Stimulated activated memory B cell treated with anti-CD40 and anti-IgM and Interleukin-4, amounts not matched to agents 10 μg/mL and 1 μg/mL and 100 μg/mL, for 72 hours (primary cell): ENCODE results near the gene ABCB8.
"Not testable (repeated sequence)": the region's sequence is repeated elsewhere in the genome, so short reads cannot be mapped to it uniquely, and the experiment has no call there.

ENCODE experiments used
- ATAC-seq: fragments of 150-1000 bp; cut with Tn5 transposase; 2 replicates; pipeline ENCODE4 v1.10.0; 2021
- H3K27ac Mint-ChIP-seq: one replicate; pipeline ENCODE4 v1.8.0; 2022; ENCODE audit warnings: mild to moderate bottlenecking, mixed read lengths
- H3K27me3 Mint-ChIP-seq: one replicate; pipeline ENCODE4 v1.8.0; 2022; ENCODE audit warnings: mixed read lengths
- H3K36me3 Mint-ChIP-seq: one replicate; pipeline ENCODE4 v1.8.0; 2022; ENCODE audit warnings: mixed read lengths
- H3K4me1 Mint-ChIP-seq: one replicate; pipeline ENCODE4 v1.8.0; 2022; ENCODE audit warnings: mixed read lengths
- H3K4me3 Mint-ChIP-seq: one replicate; pipeline ENCODE4 v1.8.0; 2022; ENCODE audit warnings: mild to moderate bottlenecking, moderate library complexity, mixed read lengths
- H3K9me3 Mint-ChIP-seq: one replicate; pipeline ENCODE4 v1.8.0; 2022; ENCODE audit warnings: mixed read lengths

ABCB8 gene

DNA sequence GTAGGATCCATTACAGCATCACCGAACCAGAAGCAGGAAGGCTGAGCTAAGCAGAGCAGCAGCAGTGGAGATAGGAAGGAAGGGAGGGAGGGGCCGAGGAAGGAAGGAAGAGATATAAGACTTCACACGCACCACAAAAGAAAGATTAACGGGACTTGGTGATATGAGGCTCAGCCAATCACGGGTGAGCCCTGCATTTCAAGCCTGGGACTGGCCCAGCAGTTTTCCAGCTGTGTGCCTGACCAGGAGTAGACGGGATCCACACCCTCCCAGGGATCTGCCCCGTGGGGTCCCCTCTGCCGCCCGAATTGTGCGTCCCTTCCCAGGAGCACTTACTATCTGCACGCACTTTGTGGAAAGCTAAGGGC is 20.1 kb upstream of the ABCB8 start:
- no peak for ATAC-seq
- no peak overlapping the region for H3K27ac Mint-ChIP-seq
- no peaks in the 10 kb centered on the region for H3K9me3 Mint-ChIP-seq
- H3K36me3 Mint-ChIP-seq, result no peaks in the 10 kb centered on the region
- H3K27me3 Mint-ChIP-seq, result no peaks in the 10 kb centered on the region
- peak overlapping the region; percentile 73 for H3K4me3 Mint-ChIP-seq
- peaks cover 36% of the 10 kb centered on the region for H3K4me1 Mint-ChIP-seq

DNA sequence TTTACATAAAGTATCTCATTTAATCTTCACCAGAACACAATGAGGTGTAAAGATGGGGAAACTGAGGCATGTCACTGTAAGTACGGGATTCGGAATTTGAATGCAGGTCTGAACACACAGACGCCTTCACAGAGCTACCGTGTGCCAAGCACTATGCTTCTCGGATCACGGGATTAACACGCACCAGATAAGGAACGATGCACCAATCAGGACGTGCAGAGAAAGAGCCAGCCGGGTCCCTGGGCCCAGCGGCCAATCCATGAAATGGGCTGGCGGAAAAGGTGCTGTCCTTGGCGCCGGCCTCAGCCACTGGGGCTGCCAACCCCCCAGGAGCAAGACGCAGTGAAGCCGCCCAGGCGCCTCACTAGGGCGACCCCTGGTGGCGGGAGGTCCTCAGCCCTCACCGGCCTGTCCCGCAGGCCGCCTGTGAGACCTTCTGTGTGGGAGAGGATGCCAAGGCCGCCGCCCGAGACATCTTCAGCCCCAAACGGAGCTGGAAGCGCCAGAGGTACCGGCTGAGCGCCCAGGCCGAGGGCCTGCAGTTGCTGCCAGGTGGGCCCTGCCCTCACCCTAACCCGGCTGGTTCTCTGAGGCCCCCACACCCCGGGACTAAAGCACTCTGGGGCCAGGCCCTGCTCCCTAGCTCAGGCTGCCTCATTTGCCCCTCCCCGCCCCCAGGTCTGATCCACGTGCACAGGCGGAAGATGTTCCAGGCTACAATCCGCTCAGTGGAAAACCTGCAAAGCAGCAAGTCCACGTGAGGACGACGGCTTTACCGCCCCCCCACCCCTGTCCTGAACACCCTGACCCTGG is 19.5 kb upstream of the ABCB8 start:
- H3K36me3 Mint-ChIP-seq, result no peaks in the 10 kb centered on the region
- H3K4me3 Mint-ChIP-seq, result peak overlapping the region; percentile 73
- no peak overlapping the region for H3K27ac Mint-ChIP-seq
- H3K27me3 Mint-ChIP-seq, result no peaks in the 10 kb centered on the region
- peak; percentile 71 for ATAC-seq
- no peaks in the 10 kb centered on the region for H3K9me3 Mint-ChIP-seq
- peaks cover 36% of the 10 kb centered on the region for H3K4me1 Mint-ChIP-seq

DNA sequence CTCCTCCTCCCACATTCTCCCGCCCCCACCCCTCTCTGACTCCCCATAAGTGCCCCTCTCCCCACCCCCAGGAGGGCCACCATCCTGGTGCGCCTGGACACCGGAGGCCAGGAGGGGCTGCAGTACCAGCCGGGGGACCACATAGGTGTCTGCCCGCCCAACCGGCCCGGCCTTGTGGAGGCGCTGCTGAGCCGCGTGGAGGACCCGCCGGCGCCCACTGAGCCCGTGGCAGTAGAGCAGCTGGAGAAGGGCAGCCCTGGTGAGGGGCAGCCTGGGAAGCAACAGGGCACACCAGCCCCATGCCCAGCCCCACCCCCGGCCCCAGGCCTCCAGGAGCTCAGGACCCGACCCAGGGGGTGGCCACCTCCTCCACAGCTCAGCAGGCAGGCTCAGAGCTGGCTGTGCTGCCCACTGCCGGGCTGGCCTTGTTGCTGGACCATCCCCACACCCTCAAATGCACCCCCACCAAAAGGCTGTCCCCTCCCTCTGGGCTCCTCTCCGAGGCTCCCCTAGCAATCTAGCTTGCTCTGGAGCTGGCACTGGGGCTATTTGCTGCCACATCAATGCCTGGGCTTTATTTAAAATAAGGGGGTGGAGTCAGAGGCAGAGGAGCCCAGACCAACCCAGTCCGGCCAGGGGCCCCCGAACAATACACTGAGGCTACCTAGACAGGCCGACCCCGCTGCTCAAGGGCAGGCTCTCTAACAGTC is 18.8 kb upstream of the ABCB8 start:
- Mint-ChIP-seq H3K27ac (no peak overlapping the region), H3K9me3 (no peaks in the 10 kb centered on the region), H3K4me3 (no peak overlapping the region), H3K36me3 (no peaks in the 10 kb centered on the region), H3K27me3 (no peaks in the 10 kb centered on the region), H3K4me1 (peaks cover 42% of the 10 kb centered on the region)
- ATAC-seq, result peak; percentile 10

DNA sequence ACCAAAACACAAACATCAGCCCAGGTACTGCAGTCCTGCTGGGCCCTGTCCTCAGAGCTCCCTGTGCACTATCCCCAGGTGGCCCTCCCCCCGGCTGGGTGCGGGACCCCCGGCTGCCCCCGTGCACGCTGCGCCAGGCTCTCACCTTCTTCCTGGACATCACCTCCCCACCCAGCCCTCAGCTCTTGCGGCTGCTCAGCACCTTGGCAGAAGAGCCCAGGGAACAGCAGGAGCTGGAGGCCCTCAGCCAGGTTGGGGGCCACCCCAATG is 18.3 kb upstream of the ABCB8 start:
- Mint-ChIP-seq H3K4me1 (peaks cover 44% of the 10 kb centered on the region), H3K9me3 (no peaks in the 10 kb centered on the region), H3K27me3 (no peaks in the 10 kb centered on the region), H3K4me3 (no peak overlapping the region), H3K36me3 (no peaks in the 10 kb centered on the region), H3K27ac (no peak overlapping the region)
- no peak for ATAC-seq

DNA sequence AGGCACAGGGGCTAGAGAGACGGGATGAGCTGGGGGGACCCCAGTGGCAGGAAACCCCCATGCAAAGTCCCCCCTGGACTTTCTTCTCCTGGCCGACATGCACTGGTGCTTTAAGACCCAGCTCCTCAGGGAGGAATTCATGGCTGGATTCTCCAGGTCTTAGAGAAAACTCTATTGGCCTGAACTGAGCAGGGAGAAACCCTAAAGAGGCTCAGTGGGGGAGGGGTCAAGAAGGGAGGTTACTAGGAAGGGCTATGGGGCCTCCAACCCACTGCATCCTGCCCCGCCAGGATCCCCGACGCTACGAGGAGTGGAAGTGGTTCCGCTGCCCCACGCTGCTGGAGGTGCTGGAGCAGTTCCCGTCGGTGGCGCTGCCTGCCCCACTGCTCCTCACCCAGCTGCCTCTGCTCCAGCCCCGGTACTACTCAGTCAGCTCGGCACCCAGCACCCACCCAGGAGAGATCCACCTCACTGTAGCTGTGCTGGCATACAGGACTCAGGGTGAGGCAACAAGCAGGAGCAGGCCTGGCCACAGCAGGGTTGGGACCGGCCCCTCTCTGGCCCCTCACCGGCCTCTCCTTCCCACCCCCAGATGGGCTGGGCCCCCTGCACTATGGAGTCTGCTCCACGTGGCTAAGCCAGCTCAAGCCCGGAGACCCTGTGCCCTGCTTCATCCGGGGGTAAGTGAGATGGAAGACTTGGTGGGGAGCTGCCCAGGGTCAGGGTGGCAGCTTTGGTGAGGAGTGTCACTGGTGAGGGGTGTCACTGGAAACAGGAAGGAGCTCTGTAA is 17.7 kb upstream of the ABCB8 start:
- Mint-ChIP-seq H3K9me3 (no peaks in the 10 kb centered on the region), H3K4me1 (peaks cover 49% of the 10 kb centered on the region), H3K27me3 (no peaks in the 10 kb centered on the region), H3K36me3 (no peaks in the 10 kb centered on the region), H3K4me3 (no peak overlapping the region), H3K27ac (no peak overlapping the region)
- no peak for ATAC-seq

DNA sequence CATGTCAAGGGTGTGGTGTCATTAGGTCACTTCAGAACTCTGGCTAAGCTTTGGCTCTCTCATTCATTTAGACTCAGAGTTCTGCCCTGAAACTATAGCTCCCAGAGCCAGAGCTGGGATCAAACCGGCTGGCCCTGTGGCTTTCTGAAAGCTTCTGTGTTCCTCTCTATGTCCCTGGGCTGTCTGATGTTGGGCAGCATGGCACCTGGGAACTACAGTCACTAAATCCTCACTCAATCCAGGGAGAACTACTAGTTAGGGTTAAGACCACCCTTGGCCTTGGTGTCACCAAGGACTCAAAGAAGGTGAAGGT is 17.2 kb upstream of the ABCB8 start:
- Mint-ChIP-seq H3K9me3 (no peaks in the 10 kb centered on the region), H3K4me1 (peaks cover 52% of the 10 kb centered on the region), H3K27me3 (no peaks in the 10 kb centered on the region), H3K4me3 (no peak overlapping the region), H3K36me3 (no peaks in the 10 kb centered on the region), H3K27ac (no peak overlapping the region)
- ATAC-seq, result no peak

DNA sequence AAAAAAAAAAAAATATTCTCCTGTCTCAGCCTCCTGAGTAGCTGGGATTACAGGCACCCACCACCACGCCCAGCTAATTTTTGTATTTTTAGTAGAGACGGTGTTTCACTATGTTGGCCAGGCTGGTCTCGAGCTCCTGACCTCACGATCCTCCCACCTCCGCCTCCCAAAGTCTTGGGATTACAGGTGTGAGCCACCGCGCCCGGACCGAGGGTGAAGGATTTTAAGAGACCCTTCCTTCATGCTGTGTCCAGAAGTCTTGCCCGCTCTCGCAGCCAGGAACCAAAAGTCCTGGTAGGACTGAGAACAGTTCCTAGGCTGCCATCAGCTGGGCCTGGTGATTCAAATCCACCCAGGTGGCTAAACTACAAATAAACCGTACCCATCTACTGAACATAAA is 16.6 kb upstream of the ABCB8 start:
- not testable (repeated sequence) for H3K27ac Mint-ChIP-seq, H3K4me3 Mint-ChIP-seq, H3K36me3 Mint-ChIP-seq, ATAC-seq, H3K9me3 Mint-ChIP-seq, H3K27me3 Mint-ChIP-seq
- peaks cover 52% of the 10 kb centered on the region for H3K4me1 Mint-ChIP-seq

DNA sequence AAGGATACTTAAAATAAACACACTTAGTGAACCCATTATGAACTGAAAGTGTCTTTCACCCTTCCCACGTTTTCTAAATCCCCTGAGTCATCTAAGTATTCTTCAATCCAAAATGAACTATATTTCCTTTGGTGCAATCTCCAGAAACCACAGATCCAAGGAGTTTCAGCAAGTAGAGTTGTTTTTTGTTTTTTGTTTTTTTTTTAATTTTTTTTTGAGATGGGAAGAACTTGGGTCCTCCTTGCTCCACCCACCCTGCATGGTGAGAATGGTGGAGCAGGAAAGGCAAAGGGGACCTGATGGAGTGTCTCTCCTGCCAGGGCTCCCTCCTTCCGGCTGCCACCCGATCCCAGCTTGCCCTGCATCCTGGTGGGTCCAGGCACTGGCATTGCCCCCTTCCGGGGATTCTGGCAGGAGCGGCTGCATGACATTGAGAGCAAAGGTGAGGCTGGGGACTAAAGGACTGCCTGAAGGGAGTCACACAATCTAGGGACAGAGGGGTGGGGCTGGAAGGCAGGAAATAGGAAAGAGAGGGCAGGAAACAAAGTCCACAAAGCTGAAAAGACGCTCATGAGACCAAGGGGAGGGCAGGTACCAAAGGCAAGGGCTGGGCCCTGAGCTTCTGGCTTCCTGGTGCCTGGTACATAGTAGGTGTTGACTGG is 16.1 kb upstream of the ABCB8 start:
- ATAC-seq, result no peak
- H3K4me1 Mint-ChIP-seq, result peaks cover 52% of the 10 kb centered on the region
- no peak overlapping the region for H3K4me3 Mint-ChIP-seq

DNA sequence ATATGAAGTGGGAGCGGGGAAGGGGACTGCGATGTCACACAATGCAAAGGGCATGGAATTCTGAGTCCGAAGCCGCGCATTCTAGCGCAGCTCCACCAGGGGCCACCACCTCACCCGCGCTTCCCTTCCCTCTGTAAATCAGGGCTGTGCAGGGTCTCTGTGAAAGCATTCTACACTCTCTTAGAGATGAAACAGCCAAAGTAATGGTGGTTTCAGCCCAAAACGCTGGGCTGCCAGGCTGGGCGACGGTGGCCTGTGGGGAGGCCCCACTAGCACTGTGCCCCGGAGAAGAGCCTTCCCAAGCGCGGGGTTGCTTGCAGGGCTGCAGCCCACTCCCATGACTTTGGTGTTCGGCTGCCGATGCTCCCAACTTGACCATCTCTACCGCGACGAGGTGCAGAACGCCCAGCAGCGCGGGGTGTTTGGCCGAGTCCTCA is 15.3 kb upstream of the ABCB8 start:
- Mint-ChIP-seq H3K4me3 (peak overlapping the region; percentile 25), H3K9me3 (no peaks in the 10 kb centered on the region), H3K27ac (no peak overlapping the region), H3K4me1 (peaks cover 53% of the 10 kb centered on the region), H3K27me3 (no peaks in the 10 kb centered on the region), H3K36me3 (no peaks in the 10 kb centered on the region)
- no peak for ATAC-seq

More for the DNA sequence above, 16.1 kb upstream of the ABCB8 start:
- no peak overlapping the region for H3K27ac Mint-ChIP-seq
- no peaks in the 10 kb centered on the region for H3K9me3 Mint-ChIP-seq
- no peaks in the 10 kb centered on the region for H3K36me3 Mint-ChIP-seq
- H3K27me3 Mint-ChIP-seq, result no peaks in the 10 kb centered on the region

DNA sequence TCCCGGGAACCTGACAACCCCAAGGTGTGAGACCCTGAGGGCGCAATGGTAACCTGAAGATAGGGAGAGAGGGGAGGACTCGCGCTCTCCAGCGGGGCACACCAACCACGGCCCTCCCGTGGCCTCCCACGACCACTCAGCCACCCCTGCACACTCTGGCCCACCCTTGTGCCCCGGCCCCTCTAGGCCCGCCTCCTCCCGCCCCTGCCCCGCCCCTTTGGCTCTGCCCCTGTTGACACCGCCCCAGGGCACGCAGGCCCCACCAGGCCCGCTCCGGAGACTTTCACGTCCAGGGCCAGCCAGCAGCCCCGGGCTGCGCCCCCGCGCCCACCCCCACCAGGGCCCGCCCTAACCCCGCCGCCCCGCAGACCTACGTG is 14.9 kb upstream of the ABCB8 start:
- Mint-ChIP-seq H3K27me3 (peaks cover 2% of the 10 kb centered on the region), H3K4me1 (peaks cover 53% of the 10 kb centered on the region), H3K4me3 (peak overlapping the region; percentile 87), H3K36me3 (no peaks in the 10 kb centered on the region), H3K27ac (peak overlapping the region; percentile 88), H3K9me3 (no peaks in the 10 kb centered on the region)
- ATAC-seq, result no peak

DNA sequence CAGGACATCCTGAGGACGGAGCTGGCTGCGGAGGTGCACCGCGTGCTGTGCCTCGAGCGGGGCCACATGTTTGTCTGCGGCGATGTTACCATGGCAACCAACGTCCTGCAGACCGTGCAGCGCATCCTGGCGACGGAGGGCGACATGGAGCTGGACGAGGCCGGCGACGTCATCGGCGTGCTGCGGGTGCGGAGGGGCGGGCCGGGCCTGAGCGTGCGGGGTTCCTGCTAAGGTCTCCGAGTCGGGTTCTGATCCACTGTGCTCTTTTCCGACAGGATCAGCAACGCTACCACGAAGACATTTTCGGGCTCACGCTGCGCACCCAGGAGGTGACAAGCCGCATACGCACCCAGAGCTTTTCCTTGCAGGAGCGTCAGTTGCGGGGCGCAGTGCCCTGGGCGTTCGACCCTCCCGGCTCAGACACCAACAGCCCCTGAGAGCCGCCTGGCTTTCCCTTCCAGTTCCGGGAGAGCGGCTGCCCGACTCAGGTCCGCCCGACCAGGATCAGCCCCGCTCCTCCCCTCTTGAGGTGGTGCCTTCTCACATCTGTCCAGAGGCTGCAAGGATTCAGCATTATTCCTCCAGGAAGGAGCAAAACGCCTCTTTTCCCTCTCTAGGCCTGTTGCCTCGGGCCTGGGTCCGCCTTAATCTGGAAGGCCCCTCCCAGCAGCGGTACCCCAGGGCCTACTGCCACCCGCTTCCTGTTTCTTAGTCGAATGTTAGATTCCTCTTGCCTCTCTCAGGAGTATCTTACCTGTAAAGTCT is 14.3 kb upstream of the ABCB8 start:
- Mint-ChIP-seq H3K27ac (peak overlapping the region; percentile 88), H3K9me3 (no peaks in the 10 kb centered on the region)
- ATAC-seq, result peak; percentile 72

DNA sequence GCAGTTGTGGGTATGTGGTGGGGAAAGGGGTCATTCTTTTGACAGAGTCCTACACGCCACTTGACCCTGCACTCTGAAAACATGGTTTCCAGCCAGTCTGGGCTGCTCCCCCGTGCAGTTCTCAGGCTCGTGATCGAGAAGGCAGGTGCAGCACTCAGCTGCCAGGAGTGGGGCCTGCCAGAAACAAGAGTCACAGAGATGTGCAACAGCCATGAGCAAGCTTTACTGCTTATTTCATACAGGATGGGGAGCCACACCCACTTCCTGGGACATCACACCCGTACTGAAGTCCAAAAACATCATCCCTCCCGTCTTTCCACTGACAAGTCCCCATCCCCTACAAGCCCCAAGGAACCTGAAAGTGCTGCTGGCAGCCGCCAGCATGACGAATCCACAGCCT is 13.3 kb upstream of the ABCB8 start:
- H3K27ac Mint-ChIP-seq, result peak overlapping the region; percentile 9
- H3K4me3 Mint-ChIP-seq, result peak overlapping the region; percentile 8
- ATAC-seq, result no peak
- no peaks in the 10 kb centered on the region for H3K36me3 Mint-ChIP-seq
- peaks cover 58% of the 10 kb centered on the region for H3K4me1 Mint-ChIP-seq
- H3K27me3 Mint-ChIP-seq, result peaks cover 18% of the 10 kb centered on the region
- no peaks in the 10 kb centered on the region for H3K9me3 Mint-ChIP-seq

More for the DNA sequence above, 14.3 kb upstream of the ABCB8 start:
- H3K27me3 Mint-ChIP-seq, result peaks cover 7% of the 10 kb centered on the region
- H3K4me1 Mint-ChIP-seq, result peaks cover 53% of the 10 kb centered on the region
- H3K36me3 Mint-ChIP-seq, result no peaks in the 10 kb centered on the region
- peak overlapping the region; percentile 87 for H3K4me3 Mint-ChIP-seq

DNA sequence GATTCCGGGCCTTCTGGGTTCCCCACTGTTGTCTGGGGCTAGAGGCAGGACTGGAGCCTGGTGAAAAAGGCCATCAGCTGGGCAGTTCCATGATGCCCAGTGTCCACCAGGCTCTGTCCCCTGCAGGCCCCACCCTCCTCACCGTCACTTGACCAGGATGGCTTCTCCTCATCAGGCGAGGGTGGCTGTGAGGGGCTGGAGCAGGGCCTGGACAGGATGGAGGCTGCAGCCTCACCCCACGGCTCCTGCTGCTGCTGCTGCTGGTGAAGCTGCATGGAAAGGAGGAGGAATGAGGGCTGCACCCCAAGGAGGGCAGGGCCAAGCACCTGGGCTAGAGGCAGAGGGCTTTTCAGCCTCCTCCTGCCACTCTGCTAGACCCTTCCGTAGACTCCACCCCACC is 12.3 kb upstream of the ABCB8 start:
- Mint-ChIP-seq H3K9me3 (no peaks in the 10 kb centered on the region), H3K4me3 (no peak overlapping the region)

DNA sequence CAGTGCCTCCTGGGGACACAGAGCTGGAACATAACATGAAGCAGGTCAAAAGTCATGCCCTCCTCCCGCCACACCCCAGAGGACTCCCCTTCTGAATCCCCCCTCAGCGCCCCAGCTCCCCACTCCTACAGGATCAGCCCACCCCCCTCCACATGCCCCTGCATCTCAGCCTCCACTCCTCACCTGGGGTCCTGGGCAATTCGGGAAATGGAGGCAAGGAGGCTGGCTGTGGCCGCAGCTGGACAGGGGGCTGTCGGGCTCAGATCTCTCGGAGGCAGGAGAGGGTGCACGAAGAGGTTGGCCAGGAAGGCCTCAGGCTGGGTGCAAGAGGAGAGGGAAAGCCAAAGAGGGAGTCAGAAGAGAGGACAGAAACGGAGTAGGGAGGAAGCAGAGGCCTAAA is 11.7 kb upstream of the ABCB8 start:
- Mint-ChIP-seq H3K9me3 (no peaks in the 10 kb centered on the region), H3K4me3 (peak overlapping the region; percentile 24), H3K4me1 (peaks cover 50% of the 10 kb centered on the region), H3K36me3 (no peaks in the 10 kb centered on the region), H3K27me3 (peaks cover 33% of the 10 kb centered on the region), H3K27ac (peak overlapping the region; percentile 9)
- no peak for ATAC-seq

More for the DNA sequence above, 12.3 kb upstream of the ABCB8 start:
- Mint-ChIP-seq H3K36me3 (no peaks in the 10 kb centered on the region), H3K27ac (peak overlapping the region; percentile 9), H3K4me1 (peaks cover 53% of the 10 kb centered on the region), H3K27me3 (peaks cover 28% of the 10 kb centered on the region)
- no peak for ATAC-seq

DNA sequence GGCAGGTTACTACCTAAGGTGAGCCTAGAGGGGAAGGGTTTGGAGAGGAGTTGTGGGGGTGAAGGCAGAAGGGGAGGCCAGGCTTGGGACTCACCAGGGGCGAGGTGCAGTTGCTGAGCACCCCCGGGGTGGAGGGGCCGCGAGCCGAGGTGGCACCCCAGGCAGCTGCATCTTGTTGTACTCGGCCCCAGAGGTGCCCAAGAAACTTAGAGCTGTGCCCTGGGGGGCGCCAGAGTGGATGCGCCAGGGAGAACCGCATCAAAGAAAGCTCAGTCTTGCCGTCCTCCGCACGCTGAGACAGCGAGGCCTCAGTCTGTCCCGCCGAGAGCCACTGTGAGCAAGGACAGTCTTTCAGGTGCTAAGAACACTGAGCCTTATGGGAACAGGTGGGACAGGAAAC is 11.3 kb upstream of the ABCB8 start:
- no peak for ATAC-seq
- Mint-ChIP-seq H3K36me3 (no peaks in the 10 kb centered on the region), H3K9me3 (no peaks in the 10 kb centered on the region), H3K4me3 (no peak overlapping the region), H3K27me3 (peaks cover 37% of the 10 kb centered on the region), H3K27ac (peak overlapping the region; percentile 9), H3K4me1 (peaks cover 50% of the 10 kb centered on the region)
